WTC11 (cell line): ENCODE results near the gene SLC7A6OS. TPM values are rescaled to one million over a fixed set of nuclear protein-coding genes. Genes with fewer than 3 reads are reported as not detected.

Source experiments
- ATAC-seq: fragments of 200-7000 bp; cut with Tn5 transposase; 2 replicates; pipeline ENCODE4 v1.10.0; 2021; ENCODE audit warnings: mild to moderate bottlenecking, moderate library complexity
- CTCF ChIA-PET: fragments of 300-600 bp; sonication (Branson Sonifier 250); formaldehyde crosslinking; loops from one replicate; lab custom pipeline; 2021; ENCODE audit warnings: antibody characterized with exemption; lab: Charles Lee
- POLR2A ChIA-PET: fragments of 350-600 bp; sonication (Branson Sonifier 250); formaldehyde crosslinking; loops from one replicate; lab custom pipeline; 2021; ENCODE audit warnings: antibody characterized with exemption; lab: Charles Lee
- DNase-seq: peaks from one replicate; pipeline ENCODE4 v3.0.0; 2021; ENCODE audit warnings: low spot score
- H3K27ac Mint-ChIP-seq: 2 replicates; pipeline ENCODE4 v1.8.0; 2021; ENCODE audit warnings: mixed read lengths
- H3K27me3 Mint-ChIP-seq: 2 replicates; pipeline ENCODE4 v1.8.0; 2021; ENCODE audit warnings: low read depth, mild to moderate bottlenecking, moderate library complexity, mixed read lengths
- H3K36me3 Mint-ChIP-seq: 2 replicates; pipeline ENCODE4 v1.8.0; 2021; ENCODE audit warnings: mixed read lengths
- H3K4me1 Mint-ChIP-seq: 2 replicates; pipeline ENCODE4 v1.8.0; 2022; ENCODE audit warnings: mixed read lengths
- H3K4me3 Mint-ChIP-seq: 2 replicates; pipeline ENCODE4 v1.8.0; 2021; ENCODE audit warnings: mild to moderate bottlenecking, moderate library complexity, mixed read lengths
- H3K9me3 Mint-ChIP-seq: 2 replicates; pipeline ENCODE4 v1.8.0; 2021; ENCODE audit warnings: mixed read lengths
- ATF1 ChIP-seq: sonication (generic); formaldehyde crosslinking; IDR thresholded peaks from 2 replicates; pipeline ENCODE4 v1.8.1; 2023; ENCODE audit warnings: mild to moderate bottlenecking, moderate library complexity, missing genetic modification reagents
- CBFB ChIP-seq: sonication (generic); formaldehyde crosslinking; IDR thresholded peaks from 2 replicates; pipeline ENCODE4 v1.8.1; 2022; ENCODE audit warnings: mild to moderate bottlenecking, low read depth, missing genetic modification reagents
- CTCF ChIP-seq: fragments of 200-600 bp; IDR thresholded peaks from 2 replicates; pipeline ENCODE4 v1.8.0; 2022; ENCODE audit warnings: antibody characterized with exemption
- E2F5 ChIP-seq: sonication (generic); formaldehyde crosslinking; IDR thresholded peaks from 2 replicates; pipeline ENCODE4 v1.8.1; 2022; ENCODE audit warnings: mild to moderate bottlenecking, moderate library complexity, missing genetic modification reagents
- EMX1 ChIP-seq: fragments of 250-450 bp; sonication (Bioruptor Pico); IDR thresholded peaks from 2 replicates; pipeline ENCODE4 v1.8.0; 2021; ENCODE audit warnings: mild to moderate bottlenecking
- ESRRA ChIP-seq: sonication (generic); formaldehyde crosslinking; IDR thresholded peaks from 2 replicates; pipeline ENCODE4 v1.8.1; 2022; ENCODE audit warnings: mild to moderate bottlenecking, missing genetic modification reagents, borderline replicate concordance
- IRF1 ChIP-seq: sonication (generic); formaldehyde crosslinking; IDR thresholded peaks from 2 replicates; pipeline ENCODE4 v1.8.0; 2023; ENCODE audit warnings: missing genetic modification reagents
- JAZF1 ChIP-seq: fragments of 250-450 bp; sonication (Bioruptor Pico); IDR thresholded peaks from 2 replicates; pipeline ENCODE4 v1.9.0; 2021; ENCODE audit warnings: moderate library complexity, mild to moderate bottlenecking, inconsistent platforms
- JUN ChIP-seq: sonication (generic); formaldehyde crosslinking; IDR thresholded peaks from 2 replicates; pipeline ENCODE4 v1.8.0; 2023; ENCODE audit warnings: mild to moderate bottlenecking, missing genetic modification reagents
- KAT7 ChIP-seq: sonication (generic); formaldehyde crosslinking; IDR thresholded peaks from 2 replicates; pipeline ENCODE4 v1.8.1; 2023; ENCODE audit warnings: missing genetic modification reagents, mild to moderate bottlenecking, borderline replicate concordance
- MLX ChIP-seq: sonication (generic); formaldehyde crosslinking; IDR thresholded peaks from 2 replicates; pipeline ENCODE4 v1.8.1; 2023; ENCODE audit warnings: mild to moderate bottlenecking, missing genetic modification reagents, moderate library complexity
- RELA ChIP-seq: sonication (generic); formaldehyde crosslinking; IDR thresholded peaks from 2 replicates; pipeline ENCODE4 v1.8.1; 2022; ENCODE audit warnings: missing genetic modification reagents, mild to moderate bottlenecking, borderline replicate concordance
- TCF7 ChIP-seq: sonication (generic); formaldehyde crosslinking; IDR thresholded peaks from 2 replicates; pipeline ENCODE4 v1.8.0; 2022; ENCODE audit warnings: mild to moderate bottlenecking, low read depth, missing genetic modification reagents, moderate library complexity
- TEAD1 ChIP-seq: sonication (generic); formaldehyde crosslinking; IDR thresholded peaks from 2 replicates; pipeline ENCODE4 v1.8.0; 2022; ENCODE audit warnings: mild to moderate bottlenecking, missing genetic modification reagents
- TEAD4 ChIP-seq: sonication (generic); formaldehyde crosslinking; IDR thresholded peaks from 2 replicates; pipeline ENCODE4 v1.8.0; 2022; ENCODE audit warnings: mild to moderate bottlenecking, missing genetic modification reagents
- USF2 ChIP-seq: sonication (generic); formaldehyde crosslinking; IDR thresholded peaks from 2 replicates; pipeline ENCODE4 v1.8.1; 2023; ENCODE audit warnings: mild to moderate bottlenecking, missing genetic modification reagents, moderate library complexity
- ZBTB43 ChIP-seq: sonication (generic); formaldehyde crosslinking; IDR thresholded peaks from 2 replicates; pipeline ENCODE4 v1.8.1; 2023; ENCODE audit warnings: mild to moderate bottlenecking, missing genetic modification reagents
- ZNF219 ChIP-seq: sonication (generic); formaldehyde crosslinking; IDR thresholded peaks from 2 replicates; pipeline ENCODE4 v1.8.0; 2023; ENCODE audit warnings: missing genetic modification reagents, mild to moderate bottlenecking, borderline replicate concordance
- ZNF263 ChIP-seq: sonication (generic); formaldehyde crosslinking; IDR thresholded peaks from 2 replicates; pipeline ENCODE4 v1.8.1; 2022; ENCODE audit warnings: low read depth, mild to moderate bottlenecking, moderate library complexity, missing genetic modification reagents
- ZNF317 ChIP-seq: sonication (generic); formaldehyde crosslinking; IDR thresholded peaks from 2 replicates; pipeline ENCODE4 v1.8.1; 2023; ENCODE audit warnings: low read depth, mild to moderate bottlenecking, moderate library complexity, missing genetic modification reagents, borderline replicate concordance
- total RNA-seq: library from RNA; stranded (reverse); gene quantifications from 3 replicates; pipeline ENCODE4 v1.2.3, GENCODE V29; 2021

The SLC7A6OS gene
- total RNA-seq, 1 experiment from 2014 or later, result 22.6 TPM

GRCh38 chr16:68273896-68274295, 36.9 kb downstream of the SLC7A6OS start (continued):
- no peak for TF ChIP-seq USF2 (CRISPR knock-in tag)
- TF ChIP-seq CTCF, result no peak
- no peak for TF ChIP-seq ZNF317
- TF ChIP-seq CBFB, result no peak
- no peak for TF ChIP-seq ZNF219 (CRISPR knock-in tag)
- TF ChIP-seq JUN (CRISPR knock-in tag), result no peak
- no peak for TF ChIP-seq TCF7 (CRISPR knock-in tag)
- no peak for TF ChIP-seq ZNF263 (CRISPR knock-in tag)

GRCh38 chr16:68273459-68273858, 37.3 kb downstream of the SLC7A6OS start:
- H3K36me3 Mint-ChIP-seq, result peaks cover 14% of the 10 kb centered on the region
- peak overlapping the region; percentile 23; the same call in 1 of the 2 replicates for H3K27ac Mint-ChIP-seq
- H3K27me3 Mint-ChIP-seq, result no peaks in the 10 kb centered on the region
- ATAC-seq (no peak), DNase-seq (no peak)
- no peak for TF ChIP-seq IRF1 (CRISPR knock-in tag)
- TF ChIP-seq ZBTB43 (CRISPR knock-in tag), result no peak
- TF ChIP-seq JAZF1 (CRISPR knock-in tag), result no peak
- TF ChIP-seq MLX (CRISPR knock-in tag), result no peak
- TF ChIP-seq ATF1, result no peak
- H3K4me3 Mint-ChIP-seq, result no peak overlapping the region
- ChIA-PET POLR2A (no interaction called here), CTCF (interaction anchor here (1.4 to 2.8 kb wide), 4 partner anchors 9 to 37 kb away, joined by 4 to 12 read pairs (median 8); partner anchors contain the start of genes PRMT7, SLC7A6 and SLC7A6OS)
- H3K4me1 Mint-ChIP-seq, result peaks cover 8% of the 10 kb centered on the region
- no peaks in the 10 kb centered on the region for H3K9me3 Mint-ChIP-seq

- Mint-ChIP-seq H3K9me3 (no peaks in the 10 kb centered on the region), H3K27ac (no peak overlapping the region), H3K36me3 (peaks cover 14% of the 10 kb centered on the region), H3K27me3 (no peaks in the 10 kb centered on the region), H3K4me3 (no peak overlapping the region), H3K4me1 (peaks cover 16% of the 10 kb centered on the region)
- no peak for DNase-seq
- no peak for ATAC-seq
- no peak for TF ChIP-seq TEAD4 (CRISPR knock-in tag)
- TF ChIP-seq CTCF, result no peak
- no peak for TF ChIP-seq ZNF263 (CRISPR knock-in tag)
- no peak for TF ChIP-seq RELA (CRISPR knock-in tag)
- no peak for TF ChIP-seq KAT7 (CRISPR knock-in tag)
- no peak for TF ChIP-seq TEAD1 (CRISPR knock-in tag)
- TF ChIP-seq ESRRA (CRISPR knock-in tag), result no peak
- no peak for TF ChIP-seq EMX1 (CRISPR knock-in tag)
- no peak for TF ChIP-seq E2F5 (CRISPR knock-in tag)
- ChIA-PET CTCF (interaction anchor here (1.4 to 2.8 kb wide), 3 partner anchors 9 to 38 kb away, joined by 4 to 12 read pairs (median 8); partner anchors contain the start of genes PRMT7, SLC7A6 and SLC7A6OS), POLR2A (no interaction called here)
These were observed 38.1 kb downstream of the SLC7A6OS start for GRCh38 chr16:68272507-68273209.
